NCI-H2081 (cell line): ENCODE data around the gene DNAJB11.
"Not testable (repeated sequence)": the region's sequence is repeated elsewhere in the genome, so short reads cannot be mapped to it uniquely, and the experiment has no call there.

Source experiments
- DNase-seq, 2 experiments: peaks; one replicate each; lab custom pipeline; 2025; lab: John Stamatoyannopoulos, UW

DNAJB11 gene

DNA sequence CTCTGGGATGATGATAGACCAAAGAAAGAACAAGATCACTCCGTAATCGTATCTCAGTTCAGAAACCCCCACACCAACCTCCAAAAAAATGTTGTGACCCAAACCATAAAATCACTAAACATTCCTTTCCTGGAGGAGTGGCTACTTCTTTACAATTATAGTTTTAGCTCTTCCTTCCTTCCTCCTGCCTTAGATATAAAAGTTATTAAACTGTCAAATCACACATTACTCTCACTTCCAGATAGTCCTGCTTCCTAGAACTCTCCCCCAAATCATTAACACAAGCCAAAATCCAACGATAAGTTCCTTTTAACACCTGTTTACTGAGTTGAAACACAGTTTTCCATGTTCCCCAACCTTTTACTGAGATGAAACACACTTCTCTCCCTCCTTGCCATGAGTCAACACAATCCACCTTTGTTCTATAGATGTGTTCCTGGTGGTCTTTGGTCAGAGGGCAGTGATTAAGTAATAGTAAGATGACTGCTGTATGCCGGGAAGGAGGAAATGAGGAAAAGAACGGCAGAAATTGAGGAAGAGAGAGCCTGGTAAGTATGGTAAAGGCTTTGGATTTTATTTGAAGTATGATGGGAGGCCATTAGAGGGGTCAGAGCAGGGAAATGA, 18.0 kb upstream of the DNAJB11 start:
- no peak for DNase-seq

DNA sequence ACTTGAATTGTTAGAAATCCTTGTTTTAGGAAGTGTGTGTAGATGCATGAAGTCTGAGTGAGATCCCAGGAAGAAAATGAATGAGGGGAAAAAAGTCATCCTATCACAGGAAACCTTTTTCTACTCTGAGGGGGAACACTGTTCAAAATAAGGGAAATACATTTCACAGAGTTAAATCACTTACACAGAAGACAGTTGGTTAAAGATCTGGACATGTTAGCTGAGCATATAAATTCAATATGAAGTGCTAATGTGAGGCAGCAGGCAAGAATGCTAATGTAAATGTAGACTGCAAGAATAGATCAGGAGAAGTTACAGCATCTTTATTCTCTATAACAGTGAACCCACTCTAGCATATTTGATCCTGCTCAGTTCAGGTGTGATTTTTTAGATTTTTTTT, 5.9 kb upstream of the DNAJB11 start:
- no peak for DNase-seq

DNA sequence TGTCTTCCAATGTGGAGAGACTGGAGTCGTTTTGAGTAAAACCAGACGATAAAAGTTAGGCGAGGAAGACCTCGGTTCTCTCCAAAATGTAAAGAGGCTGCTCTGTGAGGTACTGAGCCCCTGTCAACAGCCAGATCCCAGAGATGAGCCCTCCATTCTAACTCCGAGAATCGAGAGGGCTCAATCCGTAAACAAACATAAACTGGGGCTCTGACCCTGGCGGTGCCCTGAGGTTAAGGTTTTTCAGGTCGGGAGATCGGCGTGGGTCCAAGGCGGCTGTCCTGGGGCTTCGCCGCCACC, 3.8 kb upstream of the DNAJB11 start:
- DNase-seq, result no peak

DNA sequence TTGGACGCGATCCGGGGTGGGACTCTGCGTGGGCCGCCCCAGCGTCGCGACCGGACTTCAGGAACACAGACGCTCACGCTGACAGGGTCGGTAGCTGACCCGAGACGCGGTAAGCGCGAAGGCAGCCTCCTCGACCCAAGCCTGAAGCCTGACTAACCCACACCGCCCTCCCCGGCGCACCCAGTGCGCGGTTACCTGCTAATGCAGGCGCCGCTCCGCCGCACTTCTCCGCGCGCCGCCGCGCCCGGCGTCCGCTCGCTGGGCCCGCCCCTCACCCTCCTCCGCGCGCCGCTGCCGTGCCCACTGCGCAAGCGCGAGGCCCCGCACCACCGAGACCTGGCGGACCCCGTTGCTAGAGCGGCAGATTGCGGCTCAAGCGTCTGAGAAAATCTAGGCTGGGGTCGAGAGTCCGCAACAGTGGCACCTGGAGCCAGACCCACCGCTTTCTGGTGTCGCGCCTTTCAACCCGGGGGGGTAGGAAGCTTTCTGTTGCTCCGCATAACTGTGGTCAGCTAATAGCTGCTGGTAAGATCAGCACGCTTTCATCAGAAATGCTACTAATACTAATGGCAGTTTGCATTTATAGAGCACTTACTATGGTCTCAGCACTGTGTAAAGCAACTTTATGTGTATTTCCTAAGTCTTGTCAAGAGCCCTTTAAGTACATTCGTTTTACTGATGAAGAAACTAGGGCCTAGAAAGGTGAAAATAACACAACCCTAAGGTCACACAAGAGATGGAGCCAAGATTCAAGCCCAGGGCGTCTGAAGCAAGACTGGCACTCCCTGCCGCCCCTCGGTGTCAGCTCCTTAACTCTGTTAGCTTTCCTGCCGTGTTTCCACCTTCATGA, 3.2 kb upstream of the DNAJB11 start, which contains the start of gene TBCCD1:
TBCCD1 (minus strand) TSS at position 268 of the 850 bp plus-strand sequence. CDS start 3,010 bp downstream, outside the sequence.
- DNase-seq, result peak; percentile 92 to 93

DNA sequence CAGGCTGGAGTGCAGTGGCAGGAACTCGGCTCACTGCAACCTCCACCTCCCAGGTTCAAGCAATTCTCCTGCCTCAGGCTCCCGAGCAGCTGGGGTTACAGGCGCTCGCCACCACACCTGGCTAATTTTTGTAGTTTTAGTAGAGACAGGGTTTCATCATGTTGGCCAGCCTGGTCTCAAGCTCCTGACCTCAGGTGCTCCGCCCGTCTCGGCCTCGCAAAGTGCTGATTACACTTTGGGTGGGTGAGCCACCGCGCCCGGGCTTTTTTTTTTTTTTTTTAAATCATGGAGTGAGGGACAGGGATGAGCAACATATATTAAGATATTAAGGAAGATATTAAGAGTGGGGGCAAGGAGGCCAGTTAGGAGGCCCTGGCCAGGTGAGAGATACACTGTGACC, 1.2 kb upstream of the DNAJB11 start:
- DNase-seq, result not testable (repeated sequence)

DNA sequence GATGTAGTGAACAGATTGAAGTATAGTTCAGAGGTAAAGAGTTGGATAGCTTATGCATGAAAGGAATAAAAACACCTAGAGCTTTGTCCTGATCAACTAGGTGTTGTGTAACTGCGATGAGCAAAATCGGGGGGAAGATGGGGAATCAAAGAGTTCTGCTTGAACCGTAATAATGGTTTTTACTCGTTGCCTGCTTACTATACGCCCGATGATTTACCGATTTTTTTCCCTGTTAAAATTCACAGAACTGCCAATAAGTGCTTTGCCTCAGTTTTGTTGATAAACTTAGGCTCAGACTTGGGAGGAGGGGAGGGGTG, 783 bp upstream of the DNAJB11 start:
- DNase-seq, result no peak

DNA sequence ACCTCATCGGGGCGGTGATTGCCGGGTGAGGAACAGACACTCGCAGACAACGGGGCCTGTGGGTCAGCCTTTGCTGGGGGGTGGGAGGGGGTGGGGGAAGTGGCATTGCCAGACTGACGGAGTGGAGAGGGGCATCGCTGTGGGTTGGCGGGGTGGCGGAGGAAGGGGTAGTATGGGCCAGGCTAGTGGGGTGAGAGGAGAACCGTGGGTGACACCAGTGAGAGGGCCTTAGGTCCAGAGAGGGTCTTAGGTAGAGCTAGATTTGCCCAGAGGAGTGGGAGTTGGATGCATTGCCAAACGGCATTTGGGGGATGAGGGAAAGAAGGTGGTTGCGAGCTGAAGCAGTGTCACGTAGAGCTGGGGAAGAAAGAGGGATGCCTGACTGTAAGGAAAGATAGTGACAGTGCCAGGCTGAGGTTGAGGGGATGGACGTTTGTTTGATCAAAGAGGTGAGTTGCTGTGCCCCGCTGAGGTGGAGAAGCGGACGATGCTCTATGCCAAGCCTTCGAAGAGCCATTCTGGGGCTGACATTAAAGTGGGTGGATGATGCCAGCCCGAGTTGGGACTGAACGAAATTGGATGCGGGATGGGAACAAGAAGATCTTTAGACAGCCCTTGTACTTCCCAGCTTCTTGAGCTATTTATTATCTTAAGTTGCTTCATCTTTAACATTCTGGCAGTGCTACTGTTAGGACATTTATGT, 572 bp downstream of the DNAJB11 start:
- no peak for DNase-seq

DNA sequence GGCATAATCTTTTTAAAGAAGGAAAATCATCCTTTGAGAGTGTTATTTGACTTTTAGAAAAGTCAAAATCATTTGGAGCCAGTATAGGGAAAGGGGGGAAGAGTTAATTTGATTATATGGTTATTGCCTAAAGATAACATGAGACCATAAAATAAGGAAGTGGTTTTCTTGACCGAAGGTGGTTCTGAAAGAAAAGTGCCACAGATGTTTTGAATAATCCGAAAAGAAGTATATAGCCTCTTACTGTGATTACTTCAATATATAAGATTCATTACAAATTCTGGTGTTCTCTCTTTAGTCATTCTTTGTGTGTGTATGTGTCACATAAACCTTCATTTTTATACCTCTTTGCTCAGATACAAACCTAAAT, 1.1 kb downstream of the DNAJB11 start:
- no peak for DNase-seq

DNA sequence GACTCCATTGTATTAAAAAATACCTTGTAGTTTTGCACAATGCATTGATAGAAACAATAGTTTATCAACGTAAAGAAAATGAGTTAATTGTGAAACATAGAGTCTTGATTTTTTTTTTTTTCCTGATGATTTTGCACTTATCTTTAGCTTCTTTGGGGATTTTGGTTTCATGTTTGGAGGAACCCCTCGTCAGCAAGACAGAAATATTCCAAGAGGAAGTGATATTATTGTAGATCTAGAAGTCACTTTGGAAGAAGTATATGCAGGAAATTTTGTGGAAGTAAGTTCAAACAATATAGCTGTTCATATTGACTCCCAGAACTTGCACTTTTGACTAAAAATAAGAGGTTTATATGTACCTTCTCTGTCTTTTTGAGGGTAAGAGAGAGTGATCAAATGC, 7.0 kb downstream of the DNAJB11 start:
- no peak for DNase-seq

DNA sequence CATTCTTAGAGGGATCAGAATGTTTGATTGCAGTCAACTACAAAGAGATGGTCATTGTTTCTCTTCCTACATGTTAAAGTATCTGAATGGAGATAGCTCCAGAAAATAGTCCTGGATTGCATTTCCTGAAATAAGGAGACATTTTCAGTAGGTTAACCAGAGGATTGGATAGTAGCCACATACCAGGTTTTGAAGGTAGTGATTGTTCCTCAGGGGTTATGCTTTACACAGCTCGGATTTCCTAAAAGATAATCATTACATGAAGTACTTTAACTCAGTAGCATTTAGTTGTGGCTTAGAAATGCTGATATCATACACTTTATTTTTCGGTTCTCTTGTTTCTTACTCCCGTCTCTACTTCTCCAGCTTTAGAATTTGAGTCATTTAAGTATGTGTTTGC, 10.3 kb downstream of the DNAJB11 start:
- DNase-seq, result no peak

DNA sequence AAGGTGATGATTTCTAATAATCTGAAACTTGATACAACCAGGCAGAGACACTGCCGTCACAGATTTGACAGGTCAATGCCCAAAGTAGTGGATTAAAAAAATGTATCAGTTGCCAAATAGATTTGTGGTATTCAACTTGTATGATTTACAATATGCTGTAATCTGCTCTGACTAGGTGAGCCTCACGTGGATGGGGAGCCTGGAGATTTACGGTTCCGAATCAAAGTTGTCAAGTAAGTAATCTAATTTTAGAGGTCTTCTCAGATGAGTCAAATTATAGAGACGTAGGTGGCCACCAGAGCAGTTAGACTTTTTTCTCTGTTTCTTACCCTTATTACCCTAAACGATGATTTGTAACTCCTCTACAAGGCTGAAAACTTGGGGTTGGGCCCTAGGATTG, 12.0 kb downstream of the DNAJB11 start:
- no peak for DNase-seq

DNA sequence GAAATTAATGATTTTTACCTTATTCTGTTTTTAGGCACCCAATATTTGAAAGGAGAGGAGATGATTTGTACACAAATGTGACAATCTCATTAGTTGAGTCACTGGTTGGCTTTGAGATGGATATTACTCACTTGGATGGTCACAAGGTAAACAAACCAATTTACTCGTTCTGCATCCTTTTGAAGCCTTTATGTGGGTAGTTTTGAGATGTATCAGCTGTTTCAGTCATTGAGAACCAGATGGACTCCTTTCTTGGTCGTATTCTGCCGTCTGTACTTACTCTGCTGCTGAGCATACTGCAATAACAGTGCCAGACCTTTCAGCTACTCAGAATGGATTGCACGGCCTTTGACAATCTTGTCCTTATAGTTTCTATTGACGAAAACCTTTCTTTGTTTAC, 13.3 kb downstream of the DNAJB11 start:
- DNase-seq, result no peak

DNA sequence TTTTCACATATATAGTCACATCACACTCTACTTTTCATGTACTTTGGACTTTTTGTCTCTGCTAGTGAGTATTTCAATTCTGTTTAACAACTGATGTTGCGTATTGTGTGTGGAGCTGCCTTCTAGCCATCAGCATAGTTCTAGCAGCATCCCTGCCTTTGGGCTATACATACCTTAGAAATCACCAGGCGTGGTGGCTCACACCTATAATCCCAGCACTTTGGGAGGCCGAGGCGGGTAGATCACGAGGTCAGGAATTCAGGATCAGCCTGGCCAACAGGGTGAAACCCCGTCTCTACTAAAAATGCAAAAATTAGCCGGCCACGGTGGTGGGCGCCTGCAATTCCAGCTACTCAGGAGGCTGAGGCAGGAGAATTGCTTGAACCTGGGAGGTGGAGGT, 15.7 kb downstream of the DNAJB11 start:
- not testable (repeated sequence) for DNase-seq

DNA sequence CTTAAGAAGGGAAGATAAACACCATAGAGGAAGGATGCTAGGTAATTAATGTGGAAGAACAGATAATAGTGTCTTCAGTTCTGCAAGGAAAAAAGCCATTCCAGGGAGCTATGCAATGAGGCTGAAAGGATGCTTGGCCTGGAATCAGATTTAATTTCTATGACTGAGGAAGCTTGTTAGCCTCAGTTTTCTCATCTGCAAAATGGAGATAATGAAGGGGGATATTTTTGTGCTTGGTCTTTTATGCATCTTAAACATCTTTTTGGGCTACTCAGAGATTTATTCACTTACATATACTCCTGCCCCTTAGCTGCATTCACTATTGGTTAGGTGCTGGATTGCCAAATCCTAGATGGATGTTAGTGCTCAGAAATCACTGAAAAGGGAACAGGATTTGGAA, 16.7 kb downstream of the DNAJB11 start:
- DNase-seq, result no peak

DNA sequence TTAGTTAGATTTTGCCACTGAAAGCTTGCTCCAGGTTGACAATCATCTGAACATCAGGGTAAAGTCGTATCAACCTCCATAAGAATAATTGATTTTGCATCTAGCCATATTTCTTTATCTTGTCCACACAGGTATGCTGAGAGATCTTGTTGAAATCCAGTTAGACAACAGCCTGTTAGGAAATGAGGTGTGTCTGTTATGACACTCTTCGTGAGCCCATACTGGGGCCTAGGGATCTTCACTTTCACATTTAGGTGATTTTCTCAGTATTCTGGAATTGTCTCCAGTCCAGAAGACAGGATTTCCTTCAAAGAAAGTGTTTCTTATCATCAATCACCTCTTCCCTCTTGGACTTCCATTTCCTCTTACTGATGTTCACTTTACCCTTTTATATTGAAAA, 18.1 kb downstream of the DNAJB11 start:
- DNase-seq, result no peak

DNA sequence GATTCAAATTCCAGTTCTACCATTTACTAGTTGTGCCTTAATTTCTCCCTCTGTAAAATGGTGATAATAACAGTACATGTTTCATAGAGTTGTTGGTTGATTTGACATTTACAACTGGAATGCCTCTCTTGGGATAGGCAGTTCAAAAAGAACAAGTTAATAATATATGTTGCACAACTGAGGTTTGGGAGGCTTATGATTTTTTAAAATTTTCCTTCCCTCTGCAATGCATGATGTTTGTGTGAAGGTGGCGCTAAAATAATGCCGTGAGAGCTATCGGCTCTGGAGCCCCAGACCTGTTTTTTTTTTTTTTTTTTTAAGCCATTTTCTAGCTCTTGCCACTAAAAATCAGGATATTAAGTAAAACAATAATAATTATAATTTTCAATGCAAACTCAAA, 18.6 kb downstream of the DNAJB11 start:
- DNase-seq, result no peak

DNA sequence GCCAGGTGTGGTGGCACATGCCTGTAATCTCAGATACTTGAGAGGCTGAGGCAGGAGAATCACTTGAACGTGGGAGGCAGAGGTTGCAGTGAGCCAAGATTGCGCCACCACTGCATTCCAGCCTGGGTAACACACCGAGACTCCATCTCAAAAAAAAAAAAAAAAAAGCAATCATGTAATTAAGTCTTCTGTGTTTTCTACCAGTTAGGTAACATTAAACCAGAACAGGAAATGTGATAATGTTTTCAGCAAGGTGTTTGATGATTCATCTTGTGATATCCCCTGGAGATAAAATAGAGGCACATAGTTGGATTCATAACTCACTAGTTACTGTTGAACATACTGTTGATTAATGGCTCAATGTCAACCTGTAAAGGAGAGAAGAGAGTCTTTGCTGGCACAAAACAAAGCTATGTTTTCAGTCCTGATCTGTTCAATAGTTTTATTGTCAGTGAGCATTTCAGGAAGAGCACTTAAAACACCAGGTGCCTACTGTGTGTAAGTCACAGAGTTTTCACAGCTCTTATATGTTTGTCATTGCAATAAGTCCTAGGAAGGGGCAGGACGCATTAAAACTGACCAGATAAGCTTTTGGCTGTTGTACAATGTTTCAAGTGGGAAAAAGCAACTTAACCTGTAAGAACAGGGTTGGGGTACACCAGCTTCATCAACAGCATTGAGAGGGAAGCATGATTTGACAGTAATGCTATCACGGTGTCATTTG, 19.5 kb downstream of the DNAJB11 start:
- no peak for DNase-seq

DNA sequence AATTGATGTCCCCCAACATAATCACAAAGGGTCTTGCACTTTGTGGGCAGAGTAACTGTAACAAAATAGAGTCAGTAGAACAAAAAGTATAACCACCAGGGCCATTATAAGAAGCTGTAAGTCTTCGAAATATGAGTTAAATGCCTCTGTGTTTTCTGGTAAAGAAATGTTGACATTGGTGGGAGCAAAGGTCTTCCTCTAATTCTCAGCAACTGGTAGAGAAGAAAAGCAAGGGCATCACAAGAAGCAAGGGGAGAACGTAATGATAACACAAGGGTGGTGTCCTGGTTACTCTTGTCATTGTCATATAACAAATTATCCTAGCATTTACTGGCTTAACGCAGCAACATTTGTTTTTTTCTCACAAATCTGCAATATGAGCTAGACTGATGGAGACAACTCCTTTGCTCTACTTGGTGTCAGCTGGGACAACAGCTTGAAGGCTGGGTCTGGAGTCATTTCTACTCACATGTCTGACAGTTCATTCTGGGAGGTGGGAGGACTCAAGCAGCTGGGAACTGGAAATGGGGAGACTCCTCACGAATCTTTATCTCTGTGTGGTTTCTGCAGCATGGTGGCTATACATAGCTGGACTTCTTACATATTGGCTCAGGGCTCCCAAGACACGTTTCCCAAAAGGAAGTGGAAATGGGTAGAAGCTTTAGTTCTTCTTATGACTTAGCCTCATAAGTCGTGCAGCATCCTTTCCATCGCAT, 20.2 kb downstream of the DNAJB11 start:
- DNase-seq, result no peak

DNA sequence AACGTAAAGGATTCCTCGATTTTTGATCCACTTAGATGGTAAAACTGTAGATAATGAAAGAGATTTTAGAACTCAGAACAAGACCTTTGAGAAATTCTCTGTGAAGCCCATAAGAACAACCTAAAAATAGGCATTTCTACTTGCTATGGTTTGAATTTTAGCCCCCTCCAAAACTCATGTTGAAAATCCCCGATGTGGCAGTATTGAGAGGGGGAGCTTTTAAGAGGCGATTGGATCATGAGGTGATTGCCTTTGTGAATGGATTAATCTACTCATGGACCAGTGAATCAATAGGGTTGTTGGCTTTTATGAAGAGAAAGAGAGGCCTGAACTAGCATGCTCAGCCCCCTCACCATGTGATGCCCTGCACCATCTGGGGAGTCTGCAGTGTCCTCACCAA, 22.2 kb downstream of the DNAJB11 start:
- no peak for DNase-seq

DNA sequence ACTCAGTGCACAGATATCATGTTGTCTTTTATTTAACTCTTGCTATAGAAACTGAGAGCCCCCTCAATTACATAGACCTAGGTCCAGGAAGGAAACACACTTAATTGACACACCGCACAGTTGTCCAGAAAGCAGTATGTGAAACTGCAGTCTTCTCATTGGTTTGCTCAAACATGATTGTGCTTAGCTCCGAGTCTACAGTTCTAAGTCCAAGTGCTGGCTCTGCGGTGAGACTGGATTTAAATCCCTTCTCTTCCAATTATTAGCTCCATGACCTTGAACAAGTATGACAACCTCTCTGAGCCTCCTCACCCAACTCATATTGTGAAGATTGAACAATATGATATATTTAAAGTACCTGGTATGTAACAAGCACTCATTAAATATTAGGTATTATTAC, 23.3 kb downstream of the DNAJB11 start:
- DNase-seq, result no peak

DNA sequence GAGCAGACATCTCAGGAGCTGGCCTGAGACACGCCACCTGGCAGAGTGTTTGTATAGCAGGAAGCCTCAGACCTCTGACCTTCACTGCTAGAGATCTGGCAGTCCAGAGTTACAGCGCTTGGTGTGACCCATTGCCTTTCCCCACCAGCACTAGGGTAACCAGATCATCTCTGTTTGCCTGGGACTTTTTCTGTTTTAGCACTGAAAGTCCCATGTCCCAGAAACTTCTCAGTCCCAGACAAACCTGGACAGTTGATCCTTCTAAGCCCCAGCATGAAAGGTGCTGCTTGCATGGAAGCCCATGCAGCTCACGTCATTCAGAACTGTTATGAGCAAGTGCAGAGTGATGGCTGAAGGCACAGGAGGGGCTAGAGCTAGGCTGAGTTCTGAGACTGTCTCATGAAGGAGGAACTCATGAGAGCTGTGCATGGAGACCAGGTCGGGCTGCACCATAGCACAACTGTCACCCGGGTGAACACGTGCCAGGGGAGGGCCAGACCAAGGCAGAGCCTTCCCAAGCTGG, 24.1 kb downstream of the DNAJB11 start:
- DNase-seq, result no peak
